ENCODE results near the gene PPP2R1B. TPM values are rescaled to one million over a fixed set of nuclear protein-coding genes. Genes with fewer than 3 reads are reported as not detected.
A peak's percentile ranks its signal among the peaks of the same experiment; 100 is the strongest.

PPP2R1B gene
- total RNA-seq, 1 experiment from 2014 or later: 31.5 TPM

- in situ Hi-C loops (cut with HindIII; ENCODE audit: low pct_unique_long_range_greater_than_20kb, low sequenced_read_pairs): no loop called here
- peak; percentile 38 for DNase-seq (ENCODE audit: low read depth, low spot score)
Observed at GRCh38 chr11:111762981-111763643, 3.1 kb downstream of the PPP2R1B start.

GRCh38 chr11:111762526-111762925, 3.7 kb downstream of the PPP2R1B start:
- in situ Hi-C loops (cut with HindIII; ENCODE audit: low pct_unique_long_range_greater_than_20kb, low sequenced_read_pairs): no loop called here
- no peak for DNase-seq (ENCODE audit: low read depth, low spot score)

- in situ Hi-C loops (cut with HindIII; ENCODE audit: low pct_unique_long_range_greater_than_20kb, low sequenced_read_pairs): no loop called here
- no peak for DNase-seq (ENCODE audit: low read depth, low spot score)
Observed at GRCh38 chr11:111761036-111761435, 5.2 kb downstream of the PPP2R1B start.

- in situ Hi-C loops (cut with HindIII; ENCODE audit: low pct_unique_long_range_greater_than_20kb, low sequenced_read_pairs): no loop called here
Observed at GRCh38 chr11:111759778-111760407, 6.3 kb downstream of the PPP2R1B start.

GRCh38 chr11:111759376-111759775, 6.8 kb downstream of the PPP2R1B start:
- no peak for DNase-seq (ENCODE audit: low read depth, low spot score)
- in situ Hi-C loops (cut with HindIII; ENCODE audit: low pct_unique_long_range_greater_than_20kb, low sequenced_read_pairs): no loop called here

More at GRCh38 chr11:111759778-111760407, 6.3 kb downstream of the PPP2R1B start:
- DNase-seq (ENCODE audit: low read depth, low spot score): no peak

- DNase-seq (ENCODE audit: low read depth, low spot score): no peak
- in situ Hi-C loops (cut with HindIII; ENCODE audit: low pct_unique_long_range_greater_than_20kb, low sequenced_read_pairs): no loop called here
Observed at GRCh38 chr11:111756097-111756496, 10.1 kb downstream of the PPP2R1B start.

- in situ Hi-C loops (cut with HindIII; ENCODE audit: low pct_unique_long_range_greater_than_20kb, low sequenced_read_pairs): no loop called here
- DNase-seq (ENCODE audit: low read depth, low spot score): no peak
Observed at GRCh38 chr11:111749646-111750045, 16.5 kb downstream of the PPP2R1B start.

GRCh38 chr11:111748035-111748804, 18.0 kb downstream of the PPP2R1B start:
- in situ Hi-C loops (cut with HindIII; ENCODE audit: low pct_unique_long_range_greater_than_20kb, low sequenced_read_pairs): no loop called here
- no peak for DNase-seq (ENCODE audit: low read depth, low spot score)

- DNase-seq (ENCODE audit: low read depth, low spot score): no peak
- in situ Hi-C loops (cut with HindIII; ENCODE audit: low pct_unique_long_range_greater_than_20kb, low sequenced_read_pairs): no loop called here
Observed at GRCh38 chr11:111745719-111746504, 20.3 kb downstream of the PPP2R1B start.

GRCh38 chr11:111743700-111744099, 22.5 kb downstream of the PPP2R1B start:
- peak; percentile 45 for DNase-seq (ENCODE audit: low read depth, low spot score)
- in situ Hi-C loops (cut with HindIII; ENCODE audit: low pct_unique_long_range_greater_than_20kb, low sequenced_read_pairs): no loop called here

- in situ Hi-C loops (cut with HindIII; ENCODE audit: low pct_unique_long_range_greater_than_20kb, low sequenced_read_pairs): no loop called here
- DNase-seq (ENCODE audit: low read depth, low spot score): no peak
Observed at GRCh38 chr11:111741751-111742150, 24.4 kb downstream of the PPP2R1B start.

- in situ Hi-C loops (cut with HindIII; ENCODE audit: low pct_unique_long_range_greater_than_20kb, low sequenced_read_pairs): no loop called here
- DNase-seq (ENCODE audit: low read depth, low spot score): no peak
Observed at GRCh38 chr11:111739299-111739698, 26.9 kb downstream of the PPP2R1B start.

- in situ Hi-C loops (cut with HindIII; ENCODE audit: low pct_unique_long_range_greater_than_20kb, low sequenced_read_pairs): no loop called here
- DNase-seq (ENCODE audit: low read depth, low spot score): no peak
Observed at GRCh38 chr11:111737444-111738210, 28.6 kb downstream of the PPP2R1B start.

GRCh38 chr11:111736621-111737443, 29.4 kb downstream of the PPP2R1B start:
- in situ Hi-C loops (cut with HindIII; ENCODE audit: low pct_unique_long_range_greater_than_20kb, low sequenced_read_pairs): no loop called here
- DNase-seq (ENCODE audit: low read depth, low spot score): no peak

GRCh38 chr11:111736181-111736590, 30.0 kb downstream of the PPP2R1B start:
- DNase-seq (ENCODE audit: low read depth, low spot score): no peak
- in situ Hi-C loops (cut with HindIII; ENCODE audit: low pct_unique_long_range_greater_than_20kb, low sequenced_read_pairs): no loop called here

- in situ Hi-C loops (cut with HindIII; ENCODE audit: low pct_unique_long_range_greater_than_20kb, low sequenced_read_pairs): no loop called here
- DNase-seq (ENCODE audit: low read depth, low spot score): peak; percentile 89
Observed at GRCh38 chr11:111735262-111736116, 30.7 kb downstream of the PPP2R1B start.
